ENCODE measurements around the gene GORASP1. TPM values are rescaled to one million over a fixed set of nuclear protein-coding genes. Genes with fewer than 3 reads are reported as not detected.

Gene GORASP1
- total RNA-seq, 1 experiment from 2014 or later: 39.4 TPM

DNA sequence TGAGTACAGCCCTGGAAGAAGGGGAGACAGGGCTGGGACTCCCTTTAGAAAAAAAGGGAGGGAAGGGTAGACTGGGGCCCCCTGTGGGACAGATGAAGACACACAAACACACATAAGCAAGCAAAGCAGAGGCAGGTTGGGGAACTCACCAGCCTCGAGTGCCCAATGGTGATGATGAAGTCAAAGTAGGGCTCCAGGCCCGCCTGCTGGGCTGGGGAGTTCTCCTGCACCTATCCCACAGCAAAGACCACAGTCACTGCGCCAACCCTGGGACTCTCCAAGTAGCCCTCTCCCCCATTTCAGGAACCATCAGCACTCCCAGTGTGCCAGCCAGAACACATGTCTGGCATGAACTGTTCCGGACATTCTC lies 4.1 kb downstream of the GORASP1 start:
- POLR2A ChIA-PET: no interaction called here
- no peaks in the 10 kb centered on the region for H3K9me3 ChIP-seq (ENCODE audit: control insufficient read depth, insufficient read depth, low read depth, low read length)
- no TSS peak for BruUV-seq (replicated peaks)
- TF ChIP-seq POLR2AphosphoS5 (IDR thresholded peaks at IDR 0.05; ENCODE audit: low read depth, low read length): no peak
- no peak for TF ChIP-seq TCF7L2 (IDR thresholded peaks at IDR 0.05; ENCODE audit: low read depth, low read length)
- no peak for TF ChIP-seq SIN3A (IDR thresholded peaks at IDR 0.05; ENCODE audit: borderline replicate concordance, insufficient read depth, low read depth, low read length)
- no peak for TF ChIP-seq REST (IDR thresholded peaks at IDR 0.05; ENCODE audit: insufficient read depth in 1 of 2, low read depth in 2 of 2, low read length in 1 of 2)
- TF ChIP-seq, protein P1, sequence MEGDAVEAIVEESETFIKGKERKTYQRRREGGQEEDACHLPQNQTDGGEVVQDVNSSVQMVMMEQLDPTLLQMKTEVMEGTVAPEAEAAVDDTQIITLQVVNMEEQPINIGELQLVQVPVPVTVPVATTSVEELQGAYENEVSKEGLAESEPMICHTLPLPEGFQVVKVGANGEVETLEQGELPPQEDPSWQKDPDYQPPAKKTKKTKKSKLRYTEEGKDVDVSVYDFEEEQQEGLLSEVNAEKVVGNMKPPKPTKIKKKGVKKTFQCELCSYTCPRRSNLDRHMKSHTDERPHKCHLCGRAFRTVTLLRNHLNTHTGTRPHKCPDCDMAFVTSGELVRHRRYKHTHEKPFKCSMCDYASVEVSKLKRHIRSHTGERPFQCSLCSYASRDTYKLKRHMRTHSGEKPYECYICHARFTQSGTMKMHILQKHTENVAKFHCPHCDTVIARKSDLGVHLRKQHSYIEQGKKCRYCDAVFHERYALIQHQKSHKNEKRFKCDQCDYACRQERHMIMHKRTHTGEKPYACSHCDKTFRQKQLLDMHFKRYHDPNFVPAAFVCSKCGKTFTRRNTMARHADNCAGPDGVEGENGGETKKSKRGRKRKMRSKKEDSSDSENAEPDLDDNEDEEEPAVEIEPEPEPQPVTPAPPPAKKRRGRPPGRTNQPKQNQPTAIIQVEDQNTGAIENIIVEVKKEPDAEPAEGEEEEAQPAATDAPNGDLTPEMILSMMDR (IDR thresholded peaks at IDR 0.05): no peak
- H3K27ac ChIP-seq (ENCODE audit: low read length): no peak overlapping the region
- no peak for DNase-seq (ENCODE audit: low read depth, low spot score)
- ATAC-seq: no peak
- CTCF ChIA-PET: no interaction called here
- in situ Hi-C loops (cut with HindIII; ENCODE audit: low pct_unique_long_range_greater_than_20kb, low sequenced_read_pairs): no loop called here
- no peak overlapping the region for H3K4me3 ChIP-seq (ENCODE audit: low read depth in 2 of 2, low read length in 2 of 2)
- H3K27me3 ChIP-seq (ENCODE audit: control insufficient read depth, insufficient read depth, low read length): no peaks in the 10 kb centered on the region
- intact Hi-C loops (cut with micrococcal nuclease; ENCODE audit: unreplicated experiment): loop anchor here (5.0 kb wide), 1 partner anchor 184 kb away; no protein-coding TSS in a partner anchor
- peaks cover 4% of the 10 kb centered on the region for H3K4me1 ChIP-seq (ENCODE audit: control insufficient read depth, insufficient read depth, low read length)
- peaks cover 4% of the 10 kb centered on the region; the same call in 1 of the 2 replicates for H3K36me3 ChIP-seq (ENCODE audit: control insufficient read depth, insufficient read depth, low read length)

DNA sequence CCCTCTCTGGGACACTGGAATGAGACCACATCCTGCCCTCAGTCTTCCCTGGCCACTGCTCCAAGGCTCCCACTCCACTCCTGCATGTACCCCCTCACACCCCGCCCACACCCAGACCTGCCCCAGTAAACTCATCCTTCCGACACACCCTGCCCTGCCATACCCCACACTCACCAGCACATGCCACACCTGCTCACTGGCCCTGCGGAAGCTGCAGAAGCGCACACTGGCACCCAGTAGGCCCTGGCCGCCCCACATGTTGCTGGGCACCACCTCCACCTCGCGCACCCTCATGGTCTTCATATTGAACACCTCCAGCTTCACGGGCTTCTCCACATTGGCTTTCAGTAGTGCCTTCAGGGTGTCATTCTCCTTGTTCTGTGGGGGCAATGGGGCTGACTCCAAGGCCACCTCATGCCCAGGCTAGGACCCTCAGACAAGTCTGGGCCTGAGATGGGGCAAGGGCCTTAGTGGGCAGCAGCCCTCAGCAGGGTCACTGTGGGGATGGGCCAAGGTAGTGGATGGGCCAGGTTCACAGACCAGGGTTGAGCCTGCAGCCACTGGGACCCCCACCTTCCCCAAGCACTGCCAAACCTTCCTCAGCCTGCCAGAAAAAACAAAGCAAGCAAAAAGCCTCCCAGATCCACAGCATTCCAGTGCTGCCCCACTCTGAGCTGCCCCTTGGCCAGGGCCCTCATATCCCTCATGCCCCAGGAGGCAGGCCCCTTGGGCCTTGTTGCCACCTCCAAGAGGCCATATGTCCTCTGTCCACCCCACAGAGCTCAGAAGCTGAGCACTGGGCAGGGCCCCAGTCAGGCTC lies 4.7 kb downstream of the GORASP1 start:
- ChIA-PET CTCF (no interaction called here), POLR2A (no interaction called here)
- no TSS peak for BruUV-seq (replicated peaks)
- in situ Hi-C loops (cut with HindIII; ENCODE audit: low pct_unique_long_range_greater_than_20kb, low sequenced_read_pairs): no loop called here
- Histone ChIP-seq H3K4me1 (ENCODE audit: control insufficient read depth, insufficient read depth, low read length) (no peaks in the 10 kb centered on the region; the same call in 1 of the 2 replicates), H3K36me3 (ENCODE audit: control insufficient read depth, insufficient read depth, low read length) (peaks cover 4% of the 10 kb centered on the region; the same call in 1 of the 2 replicates), H3K27ac (ENCODE audit: low read length) (no peak overlapping the region), H3K27me3 (ENCODE audit: control insufficient read depth, insufficient read depth, low read length) (no peaks in the 10 kb centered on the region), H3K4me3 (ENCODE audit: low read depth in 2 of 2, low read length in 2 of 2) (no peak overlapping the region), H3K9me3 (ENCODE audit: control insufficient read depth, insufficient read depth, low read depth, low read length) (no peaks in the 10 kb centered on the region)
- DNase-seq (ENCODE audit: low read depth, low spot score): no peak
- intact Hi-C loops (cut with micrococcal nuclease; ENCODE audit: unreplicated experiment): loop anchor here (5.0 kb wide), 1 partner anchor 185 kb away; no protein-coding TSS in a partner anchor
- TF ChIP-seq, protein P1 (IDR thresholded peaks at IDR 0.05): no peak
- TF ChIP-seq POLR2AphosphoS5 (IDR thresholded peaks at IDR 0.05; ENCODE audit: low read depth, low read length) (no peak), SIN3A (IDR thresholded peaks at IDR 0.05; ENCODE audit: borderline replicate concordance, insufficient read depth, low read depth, low read length) (no peak), TCF7L2 (IDR thresholded peaks at IDR 0.05; ENCODE audit: low read depth, low read length) (no peak), REST (IDR thresholded peaks at IDR 0.05; ENCODE audit: insufficient read depth in 1 of 2, low read depth in 2 of 2, low read length in 1 of 2) (no peak)
- no peak for ATAC-seq
